GM12878 (cell line): ENCODE results near the gene MPRIP. TPM values are rescaled to one million over a fixed set of nuclear protein-coding genes. Genes with fewer than 3 reads are reported as not detected.

Source experiments
- ATAC-seq: fragments of 200-7000 bp; cut with Tn5 transposase; 3 replicates; pipeline ENCODE4 v1.9.1; 2020; ENCODE audit warnings: mild to moderate bottlenecking, moderate library complexity
- BruUV-seq: library from RNA; stranded (reverse); fragments of 400-500 nt; replicated peaks from 2 replicates; lab custom pipeline; 2021; lab: Mats Ljungman, UMichigan
- CTCF ChIA-PET: fragments of 300-600 bp; sonication (Branson Sonifier 250); formaldehyde crosslinking; extraction: SDS; loops from one replicate; lab custom pipeline; 2021; ENCODE audit warnings: inconsistent platforms; lab: Yijun Ruan, JAX
- POLR2A ChIA-PET: fragments of 350-600 bp; formaldehyde crosslinking; extraction: SDS; loops from one replicate; lab custom pipeline; 2021; ENCODE audit warnings: inconsistent platforms; lab: Charles Lee
- RAD21 ChIA-PET: fragments of 300-600 bp; sonication (Branson Sonifier 250); formaldehyde crosslinking; loops from one replicate; lab custom pipeline; 2023; ENCODE audit warnings: antibody characterized with exemption; ENCODE audit not compliant: unreplicated experiment; lab: Charles Lee
- SMC1A ChIA-PET: fragments of 300-600 bp; sonication (Branson Sonifier 250); formaldehyde crosslinking; loops from one replicate; lab custom pipeline; 2023; ENCODE audit not compliant: unreplicated experiment, uncharacterized antibody; lab: Charles Lee
- DNase-seq: peaks from one replicate; pipeline ENCODE4 v3.0.0-alpha.2; 2011; ENCODE audit warnings: low read depth, low spot score
- FAIRE-seq: peaks from 3 replicates; lab custom pipeline; 2011; peaks lifted over from hg19 to GRCh38; lab: Jason Lieb, UNC
- H2AFZ ChIP-seq: 2 replicates; pipeline ENCODE4 v1.6.0; 2011; ENCODE audit warnings: low read depth, low read length, control low read depth; ENCODE audit not compliant: control insufficient read depth
- H3K27ac ChIP-seq: 2 replicates; pipeline ENCODE4 v1.5.1; 2011; ENCODE audit warnings: control low read depth; ENCODE audit not compliant: control insufficient read depth, insufficient read depth
- H3K27me3 ChIP-seq, 2 experiments: replicated peaks in 1 of 2; 2 replicates each; pipeline versions ENCODE4 v1.6.0 to v1.6.1; 2011; ENCODE audit warnings: low read length in 1 of 2; ENCODE audit not compliant: control insufficient read depth in 2 of 2, insufficient read depth in 2 of 2
- H3K36me3 ChIP-seq, 2 experiments: 2 replicates each; pipeline ENCODE4 v1.5.1; 2011; ENCODE audit warnings: low read length in 1 of 2; ENCODE audit not compliant: control insufficient read depth in 2 of 2, insufficient read depth in 2 of 2
- H3K4me1 ChIP-seq: 2 replicates; pipeline ENCODE4 v1.6.1; 2011; ENCODE audit warnings: mild to moderate bottlenecking, low read length, moderate library complexity, mixed read lengths; ENCODE audit not compliant: control insufficient read depth, insufficient read depth
- H3K4me2 ChIP-seq: 2 replicates; pipeline ENCODE4 v1.6.0; 2011; ENCODE audit warnings: control low read depth; ENCODE audit not compliant: control insufficient read depth, insufficient read depth
- H3K4me3 ChIP-seq: fragments of 200-600 bp; sonication (generic); 2 replicates; pipeline ENCODE4 v1.5.1; 2016
- H3K79me2 ChIP-seq: 2 replicates; pipeline ENCODE4 v1.6.0; 2011; ENCODE audit warnings: low read length; ENCODE audit not compliant: control insufficient read depth, insufficient read depth
- H3K9ac ChIP-seq: 2 replicates; pipeline ENCODE4 v1.8.0; 2011; ENCODE audit warnings: low read length, control low read depth, mixed read lengths; ENCODE audit not compliant: control insufficient read depth, insufficient read depth
- H3K9me3 ChIP-seq: replicated peaks from 3 replicates; pipeline ENCODE4 v1.5.1; 2011; ENCODE audit warnings: mild to moderate bottlenecking, low read length; ENCODE audit not compliant: control insufficient read depth, insufficient read depth
- H4K20me1 ChIP-seq: 2 replicates; pipeline ENCODE4 v1.6.0; 2011; ENCODE audit not compliant: control insufficient read depth, insufficient read depth
- ATF7 ChIP-seq: fragments of 450-650 bp; IDR thresholded peaks from 2 replicates; pipeline ENCODE4 v1.6.1; 2016; ENCODE audit warnings: low read depth, mild to moderate bottlenecking
- JUNB ChIP-seq: IDR thresholded peaks from 2 replicates; pipeline ENCODE4 v1.6.1; 2016; ENCODE audit warnings: antibody characterized with exemption, mild to moderate bottlenecking
- MAX ChIP-seq: IDR thresholded peaks from 2 replicates; pipeline ENCODE4 v1.6.1; 2012; ENCODE audit warnings: low read depth, low read length, improper control_type of control experiment
- MEF2A ChIP-seq: IDR thresholded peaks from 2 replicates; pipeline ENCODE4 v1.6.1; 2011; ENCODE audit warnings: low read depth, mild to moderate bottlenecking, low read length, moderate library complexity; ENCODE audit not compliant: insufficient read depth
- RAD51 ChIP-seq: fragments of 450-650 bp; IDR thresholded peaks from 2 replicates; pipeline ENCODE4 v1.6.1; 2016; ENCODE audit warnings: moderate library complexity, mild to moderate bottlenecking, inconsistent platforms
- ZBTB33 ChIP-seq: fragments of 450-650 bp; IDR thresholded peaks from 2 replicates; pipeline ENCODE4 v1.6.1; 2017; ENCODE audit warnings: mild to moderate bottlenecking
- ZBTB40 ChIP-seq: fragments of 450-650 bp; IDR thresholded peaks from 2 replicates; pipeline ENCODE4 v1.6.1; 2016; ENCODE audit warnings: mild to moderate bottlenecking, moderate library complexity, borderline replicate concordance
- ZZZ3 ChIP-seq: IDR thresholded peaks from 2 replicates; pipeline ENCODE4 v1.6.1; 2011; ENCODE audit warnings: low read depth; ENCODE audit not compliant: control insufficient read depth, insufficient read length
- WGBS: methylation state at CpG from one replicate; pipeline ENCODE4 v1.1.6; 2016; ENCODE audit warnings: low lambda C conversion rate; ENCODE audit not compliant: insufficient replicate concordance, insufficient coverage; ENCODE audit errors: missing lambda C conversion rate; 5-methylcytosine and 5-hydroxymethylcytosine counted together
- in situ Hi-C: fragments of 300-500 bp; cut with MboI; formaldehyde crosslinking; loops from 9 replicates; pipeline ENCODE4 v1.14.3; 2018; ENCODE audit warnings: mixed read lengths
- intact Hi-C: fragments of 100-400 bp; cut with micrococcal nuclease; formaldehyde crosslinking; loops from one replicate; pipeline ENCODE4 v1.14.2; 2022; ENCODE audit not compliant: unreplicated experiment
- polyA plus RNA-seq, 11 experiments: library from polyadenylated mRNA; depleted of rRNA in 4 of 11; unstranded in 6 of 11; stranded (reverse) in 5 of 11; fragments of >200 nt; fragmentation: Nextera tagmentation in 4 of 11; fragmentation: Illumina TruSeq in 1 of 11; extraction: Ambion mirVana in 4 of 11; extraction: Trizol in 1 of 11; gene quantifications; 1 replicate in 1 of 11; 2 replicates in 10 of 11; pipeline versions ENCODE4 v1.2.1 to v1.2.3, GENCODE V29; 2011 to 2016; ENCODE audit warnings: inconsistent platforms in 2 of 11, missing spikeins in 2 of 11, low read depth in 1 of 11
- total RNA-seq, 4 experiments: library from RNA; depleted of rRNA in 3 of 4; stranded (reverse); fragments of >200 nt in 3 of 4; fragmentation: Illumina TruSeq in 1 of 4; extraction: Trizol in 1 of 4; gene quantifications; 2 replicates each; pipeline versions ENCODE4 v1.2.1 to v1.2.3, GENCODE V29; 2013 to 2021

The MPRIP gene
- total and polyA plus RNA-seq, 10 of the 15 experiments (the other 5 are each of a cell fraction or from before 2014, with no cell fraction given), result 16.5 to 168 (median 71.7) TPM

- Histone ChIP-seq H2AFZ (no peak overlapping the region), H4K20me1 (no peaks in the 10 kb centered on the region), H3K4me2 (no peak overlapping the region), H3K4me3 (no peak overlapping the region), H3K27me3 (no peaks in the 10 kb centered on the region), H3K4me1 (no peaks in the 10 kb centered on the region), H3K36me3 (peaks cover 15 to 25% of the 10 kb centered on the region in 2 experiments; a peak in 3 of 4 replicates), H3K9me3 (no peaks in the 10 kb centered on the region), H3K79me2 (no peaks in the 10 kb centered on the region; the same call in none of the 2 replicates), H3K27ac (no peak overlapping the region), H3K9ac (no peak overlapping the region)
- no peak for TF ChIP-seq ZBTB33
- no peak for TF ChIP-seq ATF7
- TF ChIP-seq MAX, result no peak
- no peak for TF ChIP-seq ZZZ3
- TF ChIP-seq JUNB, result no peak
- TF ChIP-seq RAD51, result no peak
- TF ChIP-seq ZBTB40, result no peak
- no peak for TF ChIP-seq MEF2A
- 95% methylated on average over 6 of the region's 6 CpGs for WGBS
- SMC1A ChIA-PET, result no interaction called here
- no peak for FAIRE-seq
- intact Hi-C loops, result no loop called here
- CTCF ChIA-PET, result interaction anchor here (0.6 kb wide), 1 partner anchor 358 kb away, joined by 3 read pairs; no protein-coding TSS in a partner anchor
- RAD21 ChIA-PET, result no interaction called here
- BruUV-seq, result no TSS peak
- no peak for ATAC-seq
- no peak for DNase-seq
- in situ Hi-C loops, result no loop called here
- POLR2A ChIA-PET, result no interaction called here
Measured at GRCh38 chr17:17079761-17080160, 37.5 kb downstream of the MPRIP start.
